HG02885 (cell line): ENCODE data around the gene LAMA2.
A peak's percentile ranks its signal among the peaks of the same experiment; 100 is the strongest.

Experiments used
- ATAC-seq: cut with Tn5 transposase; IDR thresholded peaks from one replicate; pipeline ENCODE4 v1.9.1; 2021; ENCODE audit warnings: mild to moderate bottlenecking; ENCODE audit not compliant: unreplicated experiment, poor library complexity

LAMA2 gene

GRCh38 chr6:129497481-129498441, 614.8 kb downstream of the LAMA2 start:
- ATAC-seq, result no peak

DNA sequence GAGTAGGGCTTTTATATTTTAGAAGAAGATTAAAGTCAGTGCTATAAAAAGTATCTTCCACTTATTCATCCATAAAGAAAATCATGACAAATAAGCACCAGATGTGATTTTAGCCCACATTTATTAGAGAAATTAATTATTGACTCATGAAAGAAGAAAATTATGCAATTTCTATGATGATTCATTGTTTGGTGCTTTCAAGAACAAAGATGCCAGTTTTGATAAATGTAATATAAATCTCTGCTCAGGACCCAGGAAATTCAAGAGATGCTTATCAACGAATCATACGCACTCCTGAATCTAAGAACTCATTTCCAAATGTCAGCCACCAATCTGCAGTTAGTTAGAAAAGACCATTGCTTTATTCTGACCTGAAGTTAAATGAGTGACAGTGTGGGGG, 615.6 kb downstream of the LAMA2 start:
- ATAC-seq, result no peak

DNA sequence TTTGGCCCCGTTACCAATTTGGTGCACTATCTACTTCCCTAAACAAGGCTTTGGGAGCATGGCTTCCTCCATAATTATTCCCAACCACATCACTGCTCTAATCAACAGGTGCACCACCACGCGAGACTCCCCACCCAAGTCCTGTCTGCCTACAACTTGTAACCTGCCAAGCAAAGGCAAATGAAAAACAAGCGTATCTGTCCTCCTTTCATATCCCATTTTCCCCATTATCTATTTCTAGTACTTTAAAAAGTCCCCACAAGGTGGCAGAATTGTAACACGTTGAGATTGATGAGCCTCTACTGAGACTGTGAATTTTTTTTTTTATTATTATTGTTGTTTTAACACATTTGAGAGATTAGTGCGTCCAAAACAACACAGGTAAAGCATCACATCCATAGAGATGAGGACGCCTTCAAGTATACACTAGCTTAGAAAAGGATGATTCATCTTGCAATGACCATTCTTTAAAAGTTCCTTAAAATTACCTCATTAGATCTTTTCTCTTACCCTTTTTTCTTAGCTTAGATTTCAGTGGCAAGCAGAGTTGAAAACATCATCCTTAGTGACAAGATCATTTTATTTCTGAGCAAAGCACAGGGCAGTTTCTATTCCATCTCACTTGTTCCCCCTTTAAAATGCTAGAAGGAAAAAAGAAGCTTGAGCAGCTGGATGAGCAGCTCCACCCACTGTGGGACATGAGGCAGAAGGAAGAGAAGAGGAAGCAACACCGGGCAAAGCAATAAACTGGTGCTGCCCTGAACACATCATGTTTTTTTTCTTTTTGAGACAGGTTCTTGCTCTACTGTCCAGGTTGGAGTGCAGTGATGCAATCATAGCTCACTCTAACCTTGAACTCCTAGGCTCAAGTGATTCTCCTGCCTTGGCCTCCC, 616.3 kb downstream of the LAMA2 start:
- ATAC-seq, result peak; percentile 80

DNA sequence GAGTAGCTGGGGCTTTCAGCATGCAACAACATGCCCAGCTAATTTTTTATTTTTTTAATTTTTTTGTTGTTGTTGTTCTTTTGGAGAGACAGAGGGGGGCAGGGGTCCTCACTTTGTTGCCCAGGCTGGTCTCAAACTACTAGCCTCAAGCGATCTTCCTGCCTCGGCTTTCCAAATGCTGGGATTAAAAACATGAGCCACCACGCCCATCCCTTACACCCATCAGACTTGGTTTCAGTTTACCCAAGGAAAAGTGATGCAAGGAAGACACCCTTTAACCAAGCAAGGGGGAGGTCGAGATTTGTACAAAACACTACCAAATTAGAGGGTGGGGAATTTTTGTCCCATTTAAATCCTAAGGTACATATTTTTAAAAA, 616.9 kb downstream of the LAMA2 start:
- no peak for ATAC-seq

- no peak for ATAC-seq
These were observed 618.2 kb downstream of the LAMA2 start for GRCh38 chr6:129500958-129501739.

DNA sequence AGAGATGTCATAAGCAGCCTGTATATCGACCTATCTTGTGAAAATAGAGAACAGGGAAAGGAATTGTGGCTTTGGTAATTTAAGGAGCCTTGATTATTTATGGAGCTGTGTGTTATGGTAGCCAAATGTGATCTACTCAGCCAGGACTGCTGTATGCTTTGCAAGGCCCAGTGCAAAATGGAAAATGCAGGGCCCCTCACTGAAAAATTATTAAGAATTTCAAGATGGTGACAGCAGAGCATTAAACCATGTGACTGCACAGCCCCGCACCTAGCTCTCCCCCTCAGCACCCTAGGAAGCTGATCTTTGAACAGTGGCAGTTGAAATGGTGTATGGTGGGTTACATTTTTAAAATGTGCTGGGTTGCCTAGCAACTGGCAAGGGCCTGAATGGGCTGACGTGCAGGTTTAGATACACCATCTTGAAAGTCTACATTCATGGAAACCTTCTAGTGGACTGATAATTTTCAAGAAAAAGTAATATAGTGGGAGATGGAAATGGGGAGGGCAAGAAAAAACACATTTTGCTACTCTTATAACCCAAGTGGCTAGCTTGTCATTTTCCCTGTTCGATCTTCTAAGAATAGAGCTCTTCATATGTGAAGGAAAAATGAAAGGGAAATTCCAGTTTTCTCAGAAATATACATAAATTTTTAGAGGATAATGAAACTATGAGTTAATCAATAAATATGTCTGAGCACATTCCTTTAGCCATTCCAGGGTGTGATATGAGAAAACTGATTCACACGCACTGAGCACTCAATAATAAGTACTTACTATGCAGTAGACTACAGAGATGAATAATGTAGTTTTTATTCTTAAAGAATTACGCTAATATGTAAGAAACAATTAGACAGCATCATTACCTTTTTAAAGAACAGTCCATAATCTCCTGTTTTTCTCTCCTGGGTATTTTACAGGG, 619.1 kb downstream of the LAMA2 start:
- no peak for ATAC-seq

- ATAC-seq, result no peak
These were observed 621.5 kb downstream of the LAMA2 start for GRCh38 chr6:129504456-129504855.

- ATAC-seq, result no peak
These were observed 624.3 kb downstream of the LAMA2 start for GRCh38 chr6:129507059-129507807.

DNA sequence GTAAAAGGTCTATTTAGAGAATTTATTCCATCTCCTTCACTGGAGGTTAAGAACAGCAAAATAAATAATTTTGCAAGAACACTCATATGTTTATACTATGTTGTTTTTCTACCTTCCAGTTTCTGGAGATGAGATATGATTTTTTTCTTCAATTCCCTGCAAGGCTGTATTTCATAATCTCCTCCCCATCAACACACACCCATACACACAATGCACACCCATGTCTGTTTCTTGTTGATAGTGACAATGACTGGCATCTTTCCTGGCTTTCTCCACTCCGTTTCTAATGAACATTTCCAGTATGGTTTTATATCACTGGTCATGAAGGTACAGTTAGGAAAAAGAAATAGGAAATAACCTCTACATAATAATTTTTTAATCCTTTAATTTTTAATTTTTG, 624.9 kb downstream of the LAMA2 start:
- ATAC-seq, result no peak

DNA sequence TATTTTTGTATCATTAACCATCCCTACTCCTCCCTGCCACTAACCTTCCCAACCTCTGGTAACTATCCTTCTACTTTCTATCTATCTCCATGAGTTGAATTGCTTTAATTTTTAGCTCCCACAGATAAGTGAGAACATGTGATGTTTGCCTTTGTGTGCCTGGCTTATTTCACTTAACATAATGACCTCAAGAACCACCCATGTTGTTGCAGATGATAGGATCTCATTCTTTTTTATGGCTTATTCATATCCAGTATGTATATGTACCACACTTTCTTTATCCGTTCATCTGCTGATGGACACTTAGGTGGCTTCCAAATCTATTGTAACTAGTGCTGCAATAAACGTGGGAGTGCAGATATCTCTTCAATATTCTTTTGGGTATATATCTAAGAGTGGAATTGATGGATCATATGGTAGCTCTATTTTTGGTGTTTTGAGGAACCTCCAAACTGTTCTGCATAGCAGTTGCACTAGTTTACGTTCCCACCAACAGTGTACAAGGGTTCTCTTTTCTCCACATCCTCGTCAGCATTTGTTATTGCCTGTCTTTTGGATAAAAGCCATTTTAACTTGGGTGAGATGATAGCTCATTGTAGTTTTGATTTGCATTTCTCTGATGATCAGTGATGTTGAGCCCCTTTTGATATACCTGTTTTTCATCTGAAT, 625.7 kb downstream of the LAMA2 start:
- no peak for ATAC-seq

DNA sequence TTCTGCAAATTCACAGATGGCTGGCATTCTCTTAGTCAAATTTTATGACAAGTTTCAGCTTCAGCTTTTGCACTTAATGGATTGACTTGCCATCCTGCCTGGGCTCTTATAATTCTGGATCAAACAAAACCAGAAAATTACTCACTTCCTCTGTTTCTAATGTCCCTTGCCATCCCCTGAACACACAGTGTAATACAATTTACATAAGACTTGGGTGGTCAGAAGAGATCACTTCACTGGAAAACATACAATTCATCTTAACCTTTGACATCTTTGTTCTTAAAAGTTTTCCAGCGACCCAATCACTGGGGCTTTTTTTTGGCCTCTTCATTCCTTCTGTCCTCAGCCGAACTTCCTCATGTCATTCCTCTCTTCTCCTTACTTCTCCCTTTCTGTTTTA, 628.0 kb downstream of the LAMA2 start:
- ATAC-seq, result no peak

GRCh38 chr6:129513471-129513870, 630.5 kb downstream of the LAMA2 start:
- ATAC-seq, result no peak

DNA sequence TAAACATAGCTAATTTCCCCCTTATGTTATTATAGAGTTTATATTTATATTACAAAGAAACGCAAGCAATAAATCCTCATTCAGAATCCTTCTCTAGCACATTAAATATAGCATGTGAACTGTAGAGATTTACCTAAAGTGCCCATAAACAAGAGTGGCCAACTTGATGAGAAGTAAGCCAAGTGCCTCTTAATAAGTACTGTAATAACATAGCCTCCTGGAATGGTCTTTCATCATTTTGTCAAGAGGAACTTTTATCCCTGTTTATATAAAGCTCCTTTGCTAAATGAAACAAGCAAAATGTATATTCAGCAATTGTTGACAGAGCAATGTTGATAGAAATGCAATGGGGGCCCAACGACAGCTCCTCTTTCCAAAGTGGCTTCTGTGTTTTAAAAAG, 632.1 kb downstream of the LAMA2 start:
- ATAC-seq, result no peak

DNA sequence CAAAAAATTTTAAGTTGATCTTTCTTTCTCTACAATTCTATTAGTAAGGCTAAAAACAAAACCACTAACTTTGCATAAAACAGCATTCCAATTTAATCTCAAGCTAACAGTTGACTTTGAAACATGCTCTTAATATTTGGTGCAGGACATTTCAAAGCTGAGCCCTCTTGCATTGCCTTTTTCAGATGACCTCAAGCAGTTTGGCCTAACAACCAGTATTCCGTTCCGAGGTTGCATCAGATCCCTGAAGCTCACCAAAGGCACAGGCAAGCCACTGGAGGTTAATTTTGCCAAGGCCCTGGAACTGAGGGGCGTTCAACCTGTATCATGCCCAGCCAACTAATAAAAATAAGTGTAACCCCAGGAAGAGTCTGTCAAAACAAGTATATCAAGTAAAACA, 633.1 kb downstream of the LAMA2 start:
- no peak for ATAC-seq

GRCh38 chr6:129516787-129517186, 633.8 kb downstream of the LAMA2 start:
- no peak for ATAC-seq

GRCh38 chr6:129517288-129517687, 634.4 kb downstream of the LAMA2 start:
- no peak for ATAC-seq

GRCh38 chr6:129519750-129520149, 636.8 kb downstream of the LAMA2 start:
- no peak for ATAC-seq

DNA sequence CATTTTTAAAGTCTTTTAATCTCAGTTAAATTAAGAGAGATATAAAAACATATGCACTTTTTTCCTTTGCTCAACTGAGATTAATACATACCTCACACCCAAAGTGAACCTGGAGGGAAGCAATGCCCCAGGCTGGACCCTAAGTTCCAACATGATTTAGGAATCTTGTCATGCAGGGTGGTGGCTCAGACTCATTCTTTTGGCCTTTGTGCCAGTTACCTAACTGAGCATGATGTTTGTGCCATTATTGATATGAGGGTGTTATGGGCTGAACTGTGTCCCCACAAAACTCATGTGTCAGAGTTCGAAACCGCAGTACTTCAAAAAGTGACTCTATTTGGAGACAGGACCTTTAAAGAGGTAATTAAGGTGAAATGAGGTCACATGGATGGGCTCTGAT, 639.0 kb downstream of the LAMA2 start:
- no peak for ATAC-seq
